ENCODE data around the gene NAPB.
"Not testable (repeated sequence)": the region's sequence is repeated elsewhere in the genome, so short reads cannot be mapped to it uniquely, and the experiment has no call there.

Gene NAPB

DNA sequence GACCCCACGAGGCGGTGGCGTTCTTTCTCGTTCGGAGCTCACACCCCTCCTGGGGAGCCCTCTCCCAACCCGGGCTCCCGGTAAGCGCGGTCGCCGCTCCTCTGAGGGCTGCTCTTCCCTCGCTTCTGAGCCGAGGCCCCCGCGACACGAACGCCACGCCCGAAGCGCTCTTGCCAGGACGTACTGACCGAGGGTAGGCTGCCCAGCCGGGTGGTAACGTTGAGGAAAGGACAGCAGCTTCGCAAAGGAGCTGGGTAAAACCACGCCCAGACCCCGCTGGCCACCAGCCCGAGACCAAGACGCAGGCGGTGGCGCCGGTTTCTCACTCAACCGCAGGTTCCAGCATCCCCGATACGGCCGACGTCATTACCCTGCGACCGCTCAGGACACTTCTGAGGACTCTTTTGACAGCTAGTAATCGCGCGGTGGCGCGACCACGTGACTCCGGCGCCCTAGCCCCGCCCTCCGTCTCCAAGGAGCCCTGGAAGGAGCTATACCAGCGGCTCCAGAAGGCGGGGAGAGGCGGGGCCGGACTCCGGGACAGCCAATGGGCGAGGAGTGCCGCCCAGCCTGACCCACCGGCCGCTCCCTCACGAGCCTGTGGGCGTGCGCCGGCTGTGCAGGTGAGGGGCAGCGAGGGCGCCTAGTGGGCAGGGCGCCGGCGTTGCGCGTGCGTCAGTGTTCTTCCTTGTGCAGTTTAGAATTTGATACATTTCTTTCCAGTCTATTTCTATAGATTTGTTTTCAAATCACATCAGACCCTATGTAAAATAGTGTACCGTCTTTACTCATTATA lies 63.3 kb downstream of the NAPB start:
- peak; percentile 80 to 100 for DNase-seq (ENCODE audit: low read depth in 1 of 2, low spot score in 1 of 2)
- no peak for TF ChIP-seq JUND (IDR thresholded peaks at IDR 0.05; ENCODE audit: low read depth)
- in situ Hi-C loops (cut with HindIII; ENCODE audit: low pct_unique_long_range_greater_than_20kb, low sequenced_read_pairs) = no loop called here

DNA sequence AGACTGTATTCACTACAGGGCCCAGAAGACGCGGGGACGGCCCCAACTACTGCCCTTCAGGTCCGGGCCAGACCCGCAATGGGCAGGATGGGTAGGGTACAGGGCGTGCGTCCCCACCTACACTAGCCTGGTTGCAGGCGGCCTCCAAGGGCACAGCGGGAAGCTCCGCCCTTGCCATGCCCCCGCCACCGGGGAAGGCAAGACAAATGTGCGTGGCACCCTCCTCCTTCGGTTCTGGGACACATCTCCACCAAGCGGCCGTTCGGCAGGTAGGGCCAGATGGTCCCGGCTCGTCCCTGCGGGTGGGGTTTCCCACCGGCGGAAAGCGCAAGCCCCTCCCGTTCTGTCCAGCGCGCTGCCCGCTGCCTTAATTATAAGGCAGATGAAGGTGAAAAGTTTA lies 65.1 kb downstream of the NAPB start:
- in situ Hi-C loops (cut with HindIII; ENCODE audit: low pct_unique_long_range_greater_than_20kb, low sequenced_read_pairs) = no loop called here
- no peak for TF ChIP-seq JUND (IDR thresholded peaks at IDR 0.05; ENCODE audit: low read depth)
- no peak for DNase-seq (ENCODE audit: low read depth in 1 of 2, low spot score in 1 of 2)

DNA sequence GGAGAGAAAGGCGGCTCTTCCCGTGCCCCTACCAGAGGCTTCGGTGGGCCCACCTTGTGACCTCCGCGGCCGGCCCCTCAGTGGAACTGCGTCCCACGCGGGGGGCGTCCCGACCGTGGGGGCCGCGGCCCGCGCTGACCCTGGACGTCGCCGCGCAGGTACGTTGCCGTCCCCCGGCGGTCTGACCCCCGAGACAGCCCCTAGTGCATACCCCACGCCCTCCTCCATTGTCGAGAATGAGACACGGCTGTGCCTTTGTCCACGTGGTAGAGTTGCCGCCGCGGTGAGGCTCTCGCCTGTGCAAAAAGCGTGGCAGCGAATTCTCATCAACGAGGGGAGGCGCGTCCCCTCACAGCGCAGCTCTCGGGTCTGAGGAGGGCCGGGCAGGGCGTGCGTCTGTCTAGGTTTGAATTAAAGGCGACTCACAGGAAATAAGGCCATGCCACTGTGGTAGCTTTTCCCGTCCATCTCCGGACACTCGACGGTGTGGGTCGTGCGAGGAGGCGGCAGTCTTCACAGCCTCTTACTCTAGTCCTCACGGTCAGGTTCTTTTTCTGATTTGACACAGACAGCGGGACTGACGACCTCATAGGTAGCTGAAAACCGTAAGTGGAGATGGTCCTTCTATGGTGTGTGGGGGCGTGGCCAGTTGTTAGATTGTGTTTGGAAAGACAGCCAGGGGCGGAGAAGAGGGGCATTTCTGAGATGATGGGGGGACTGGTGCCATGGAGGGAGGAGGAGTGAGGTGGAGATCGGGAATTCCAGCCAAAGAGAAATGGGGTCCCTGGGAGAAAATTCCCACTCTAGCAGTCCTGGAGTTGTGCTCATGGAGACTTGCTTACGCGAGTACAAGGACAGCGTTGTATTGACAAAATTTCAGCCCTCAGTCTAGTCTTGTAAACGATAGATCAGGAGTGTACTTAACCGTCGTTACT lies 70.1 kb downstream of the NAPB start:
- peak in 1 of 2 experiments; percentile 56 for DNase-seq (ENCODE audit: low read depth in 1 of 2, low spot score in 1 of 2)
- no peak for TF ChIP-seq JUND (IDR thresholded peaks at IDR 0.05; ENCODE audit: low read depth)
- in situ Hi-C loops (cut with HindIII; ENCODE audit: low pct_unique_long_range_greater_than_20kb, low sequenced_read_pairs) = no loop called here

DNA sequence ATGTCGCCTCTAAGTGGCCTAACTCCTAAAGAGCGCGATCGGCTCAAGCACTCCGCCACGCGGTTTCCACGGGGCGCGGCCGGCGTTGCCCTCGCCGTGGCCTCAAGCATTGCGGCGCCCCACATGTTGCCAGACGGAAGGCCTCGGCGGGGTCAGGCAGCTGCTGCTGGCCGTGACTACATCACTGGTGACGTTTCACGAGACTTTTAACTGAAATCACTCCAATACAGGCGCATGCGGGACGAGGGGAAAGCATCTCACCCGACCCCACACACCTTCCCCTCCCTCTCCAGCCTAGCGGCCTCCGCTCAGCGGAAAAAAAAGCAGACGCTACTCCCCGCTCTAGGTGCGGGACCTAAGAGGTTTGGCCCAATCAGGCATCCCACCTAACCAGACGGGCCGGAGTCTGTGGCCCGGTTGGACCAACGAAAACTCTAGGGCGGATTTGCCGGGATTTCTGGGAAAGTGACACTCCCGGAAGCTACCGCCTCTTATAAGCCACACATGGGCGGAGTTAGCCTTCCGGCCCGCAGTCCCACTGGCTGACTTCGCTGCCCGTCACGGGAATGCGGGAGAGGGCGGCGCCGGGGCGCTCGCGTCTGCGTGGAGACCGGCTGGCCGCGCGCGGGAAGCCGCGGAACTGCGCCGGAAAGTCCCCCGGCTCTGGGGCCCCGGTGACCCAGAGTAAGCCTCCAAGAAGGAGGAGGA lies 70.9 kb downstream of the NAPB start, which contains the start of gene NXT1:
Gene NXT1 (plus strand): TSS at position 596 of the 708 bp plus-strand sequence. CDS start 3,251 bp downstream, outside the sequence.
- in situ Hi-C loops (cut with HindIII; ENCODE audit: low pct_unique_long_range_greater_than_20kb, low sequenced_read_pairs) = no loop called here
- no peak for TF ChIP-seq JUND (IDR thresholded peaks at IDR 0.05; ENCODE audit: low read depth)
- DNase-seq (ENCODE audit: low read depth in 1 of 2, low spot score in 1 of 2) = peak; percentile 82 to 99

DNA sequence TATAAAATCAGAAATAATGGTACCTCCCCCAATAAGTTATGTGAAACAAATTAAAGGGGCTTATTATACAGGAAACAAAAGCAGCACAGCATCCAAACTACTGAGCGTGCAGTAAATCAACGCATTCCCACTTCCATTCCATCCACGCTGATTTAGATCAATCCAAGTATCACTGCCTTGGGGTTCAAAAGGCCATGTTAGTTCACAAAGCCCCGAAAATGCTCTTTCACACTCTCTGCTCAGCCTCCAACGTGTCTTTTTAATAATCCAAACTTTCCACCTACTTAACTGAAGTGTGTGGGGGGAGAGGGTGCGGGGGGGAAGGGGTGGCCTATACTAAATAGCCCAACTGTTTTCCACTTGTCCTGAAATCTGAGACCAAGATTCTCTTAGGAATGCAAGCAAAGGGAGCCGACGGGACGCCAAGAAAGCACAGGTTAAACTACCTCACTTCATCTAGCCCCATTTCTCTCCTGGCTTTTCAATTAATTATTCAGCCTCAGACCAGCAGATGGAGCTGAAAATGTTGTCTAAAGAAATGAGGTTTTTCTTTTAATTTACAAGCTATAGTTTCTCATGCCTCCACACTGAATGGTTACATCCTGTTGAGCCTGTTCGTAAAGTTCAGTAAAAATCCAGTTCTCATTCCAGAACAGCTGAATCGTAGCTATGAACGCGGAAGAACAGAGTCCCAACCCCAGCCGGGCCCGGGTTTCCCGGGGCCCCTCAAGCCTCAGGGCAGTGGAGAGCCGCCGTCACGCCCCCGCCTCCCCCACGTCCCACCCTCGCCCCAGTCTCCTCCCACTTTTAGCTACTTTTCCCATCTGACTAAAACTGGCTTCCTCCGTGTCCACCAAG lies 71.7 kb downstream of the NAPB start:
- TF ChIP-seq JUND (IDR thresholded peaks at IDR 0.05; ENCODE audit: low read depth) = no peak
- in situ Hi-C loops (cut with HindIII; ENCODE audit: low pct_unique_long_range_greater_than_20kb, low sequenced_read_pairs) = no loop called here
- DNase-seq (ENCODE audit: low read depth in 1 of 2, low spot score in 1 of 2) = peak; percentile 61 to 92

DNA sequence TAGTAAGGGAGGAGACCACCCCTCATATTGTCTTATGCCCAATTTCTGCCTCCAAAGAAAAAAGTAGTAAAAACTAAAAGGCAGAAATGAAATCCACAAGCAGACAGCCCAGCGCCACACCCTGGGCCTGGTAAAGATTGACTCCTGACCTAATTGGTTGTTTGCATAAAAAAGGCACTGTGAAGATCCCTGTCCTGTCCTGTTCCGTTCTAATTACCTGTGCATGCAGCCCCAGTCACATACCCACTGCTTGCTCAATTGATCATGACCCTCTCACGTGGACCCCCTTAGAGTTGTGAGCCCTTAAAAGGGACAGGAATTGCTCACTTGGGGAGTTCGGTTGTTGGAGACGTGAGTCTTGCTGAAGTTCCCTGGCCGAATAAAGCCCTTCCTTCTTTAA lies 72.8 kb downstream of the NAPB start:
- DNase-seq (ENCODE audit: low read depth in 1 of 2, low spot score in 1 of 2); in situ Hi-C loops (cut with HindIII; ENCODE audit: low pct_unique_long_range_greater_than_20kb, low sequenced_read_pairs): not testable (repeated sequence)

DNA sequence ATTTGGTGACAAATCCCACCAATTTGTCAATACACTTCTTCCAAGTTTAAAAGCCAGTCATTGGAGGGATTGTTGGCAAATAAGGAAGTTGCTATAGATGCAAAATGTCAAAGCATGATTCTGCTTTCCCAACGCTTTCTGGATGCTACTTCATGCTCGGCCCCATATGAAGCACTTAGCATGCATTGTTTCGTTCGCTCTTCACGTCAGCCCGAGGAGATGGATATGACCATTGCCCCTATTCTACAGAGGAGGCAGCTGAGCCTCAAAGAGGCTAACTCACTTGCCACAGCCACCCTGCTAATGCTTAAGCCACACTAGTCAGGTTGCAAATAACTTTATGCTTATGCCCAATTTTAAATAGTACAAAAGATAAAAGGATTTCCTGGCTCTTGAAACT lies 73.5 kb downstream of the NAPB start:
- no peak for DNase-seq (ENCODE audit: low read depth in 1 of 2, low spot score in 1 of 2)
- in situ Hi-C loops (cut with HindIII; ENCODE audit: low pct_unique_long_range_greater_than_20kb, low sequenced_read_pairs) = no loop called here
- TF ChIP-seq JUND (IDR thresholded peaks at IDR 0.05; ENCODE audit: low read depth) = no peak

DNA sequence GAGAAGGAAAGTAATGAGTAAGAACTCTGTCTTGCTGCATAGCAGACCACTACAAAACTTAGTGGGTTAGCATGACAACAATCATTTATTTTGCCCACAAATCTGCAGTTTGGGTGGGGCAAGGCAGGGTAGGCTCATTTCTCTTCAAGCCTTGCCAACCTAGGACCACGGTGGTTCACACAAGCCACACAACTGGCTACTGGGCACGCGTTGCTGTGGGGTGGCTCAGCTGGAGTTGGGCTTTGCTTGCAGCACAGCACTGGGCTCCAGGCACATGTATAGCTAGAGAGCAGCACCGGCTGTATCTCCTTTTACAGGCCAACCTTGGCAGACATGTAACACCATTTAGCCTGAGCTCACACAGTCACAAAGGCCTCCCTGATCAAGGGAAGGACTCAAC lies 75.3 kb downstream of the NAPB start:
- in situ Hi-C loops (cut with HindIII; ENCODE audit: low pct_unique_long_range_greater_than_20kb, low sequenced_read_pairs) = no loop called here
- TF ChIP-seq JUND (IDR thresholded peaks at IDR 0.05; ENCODE audit: low read depth) = no peak
- no peak for DNase-seq (ENCODE audit: low read depth in 1 of 2, low spot score in 1 of 2)

DNA sequence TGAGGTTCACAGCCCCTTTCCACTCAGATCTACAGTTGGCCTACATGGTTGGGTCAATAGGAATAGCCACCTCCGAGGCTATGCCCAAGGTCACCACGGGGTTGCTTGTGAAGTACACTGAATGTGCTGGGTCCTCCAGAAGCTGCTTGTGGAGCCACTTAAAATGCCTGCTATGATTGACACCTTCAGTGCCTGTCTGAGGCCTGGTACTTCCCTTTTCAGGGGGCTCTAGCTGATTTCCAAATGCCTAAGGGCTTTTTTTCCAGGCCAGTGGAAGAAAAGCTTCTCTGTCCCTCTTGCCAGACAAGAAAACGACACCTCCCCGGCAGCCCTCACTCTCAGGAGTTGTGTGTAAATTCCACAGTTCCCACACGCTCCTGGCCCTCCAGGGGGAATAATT lies 77.0 kb downstream of the NAPB start:
- in situ Hi-C loops (cut with HindIII; ENCODE audit: low pct_unique_long_range_greater_than_20kb, low sequenced_read_pairs) = no loop called here
- DNase-seq (ENCODE audit: low read depth in 1 of 2, low spot score in 1 of 2) = no peak
- no peak for TF ChIP-seq JUND (IDR thresholded peaks at IDR 0.05; ENCODE audit: low read depth)

DNA sequence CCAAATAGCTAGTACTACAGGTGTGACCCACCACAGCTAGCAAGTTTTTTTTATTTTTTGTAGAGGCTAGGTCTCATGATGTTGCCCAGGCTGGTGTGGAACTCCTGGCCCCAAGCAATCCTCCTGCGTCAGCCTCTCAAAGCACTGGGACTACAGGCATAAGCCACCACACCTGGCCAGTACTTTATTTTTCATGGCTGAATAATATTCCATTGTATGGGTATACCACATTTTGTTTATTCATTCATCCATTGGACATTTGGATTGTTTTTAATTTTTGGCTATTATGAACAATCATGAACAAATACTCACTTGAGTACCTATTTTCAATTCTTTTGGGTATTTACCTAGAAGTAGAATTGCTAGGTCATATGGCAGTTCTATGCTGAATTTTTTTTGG lies 77.7 kb downstream of the NAPB start:
- DNase-seq (ENCODE audit: low read depth in 1 of 2, low spot score in 1 of 2) = no peak
- TF ChIP-seq JUND (IDR thresholded peaks at IDR 0.05; ENCODE audit: low read depth) = no peak
- in situ Hi-C loops (cut with HindIII; ENCODE audit: low pct_unique_long_range_greater_than_20kb, low sequenced_read_pairs) = no loop called here

DNA sequence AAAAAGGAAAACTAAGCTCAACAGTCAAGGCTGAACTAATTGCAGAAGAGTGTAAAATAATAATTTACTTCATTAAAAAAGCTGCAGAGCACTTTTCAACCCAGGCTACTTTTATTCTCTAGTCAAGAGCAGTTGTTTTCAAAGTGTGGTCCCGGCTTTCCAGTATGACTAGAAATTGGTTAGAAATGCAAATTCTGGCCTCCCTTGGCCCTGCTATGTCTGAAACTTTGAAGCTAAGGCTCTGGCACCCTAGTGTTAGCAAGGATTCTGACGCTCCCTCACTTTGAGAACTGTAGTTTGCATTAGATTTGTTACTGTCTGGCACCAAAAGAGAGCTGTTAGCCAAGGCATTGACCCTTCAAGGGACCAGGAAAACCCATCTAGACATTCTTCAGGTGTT lies 80.2 kb downstream of the NAPB start:
- in situ Hi-C loops (cut with HindIII; ENCODE audit: low pct_unique_long_range_greater_than_20kb, low sequenced_read_pairs) = no loop called here

DNA sequence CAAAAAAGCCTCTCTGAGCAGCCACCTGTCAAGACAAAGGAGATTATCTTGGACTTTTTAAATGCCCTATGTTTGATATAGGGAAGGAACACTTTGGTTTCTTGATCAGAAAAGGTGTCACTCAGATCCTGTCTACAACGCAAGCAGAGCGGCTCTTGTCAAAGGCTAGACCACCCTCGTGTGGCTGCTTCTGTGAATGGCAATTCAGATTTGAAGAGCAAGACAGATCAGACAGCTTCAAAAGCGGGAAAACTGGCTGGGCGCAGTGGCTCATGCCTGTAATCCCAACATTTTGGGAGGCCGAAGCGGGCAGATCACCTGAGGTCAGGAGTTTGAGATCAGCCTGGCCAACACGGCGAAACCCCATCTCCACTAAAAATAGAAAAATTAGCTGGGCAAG lies 80.8 kb downstream of the NAPB start:
- DNase-seq (ENCODE audit: low read depth in 1 of 2, low spot score in 1 of 2) = peak; percentile 69 to 89
- in situ Hi-C loops (cut with HindIII; ENCODE audit: low pct_unique_long_range_greater_than_20kb, low sequenced_read_pairs) = no loop called here

More for the DNA sequence above, 80.2 kb downstream of the NAPB start:
- no peak for DNase-seq (ENCODE audit: low read depth in 1 of 2, low spot score in 1 of 2)
- TF ChIP-seq JUND (IDR thresholded peaks at IDR 0.05; ENCODE audit: low read depth) = no peak

More for the DNA sequence above, 80.8 kb downstream of the NAPB start:
- no peak for TF ChIP-seq JUND (IDR thresholded peaks at IDR 0.05; ENCODE audit: low read depth)
